Osteoblast (primary cell): ENCODE data around the gene FOXO3. TPM values are rescaled to one million over a fixed set of nuclear protein-coding genes. Genes with fewer than 3 reads are reported as not detected.
A peak's percentile ranks its signal among the peaks of the same experiment; 100 is the strongest.

Experiments used
- DNase-seq: peaks from one replicate; pipeline ENCODE4 v3.0.0; 2011; ENCODE audit warnings: low spot score, mixed read lengths; ENCODE audit not compliant: insufficient read length; ENCODE audit errors: missing footprints
- H2AFZ ChIP-seq: 2 replicates; pipeline ENCODE4 v1.6.0; 2011; ENCODE audit warnings: mild to moderate bottlenecking, low read length
- H3K27ac ChIP-seq: 2 replicates; pipeline ENCODE4 v1.5.1; 2011; ENCODE audit warnings: mild to moderate bottlenecking, low read depth, low read length, moderate library complexity
- H3K27me3 ChIP-seq: 2 replicates; pipeline ENCODE4 v1.6.0; 2012; ENCODE audit warnings: mild to moderate bottlenecking, control low read depth, inconsistent platforms, low read length, moderate library complexity; ENCODE audit not compliant: insufficient read depth
- H3K36me3 ChIP-seq: 2 replicates; pipeline ENCODE4 v1.5.1; 2011; ENCODE audit warnings: mild to moderate bottlenecking, low read length, control low read depth, moderate library complexity; ENCODE audit not compliant: insufficient read depth
- H3K4me1 ChIP-seq: 2 replicates; pipeline ENCODE4 v1.5.1; 2011; ENCODE audit warnings: mild to moderate bottlenecking, low read length, control low read depth, moderate library complexity; ENCODE audit not compliant: insufficient read depth
- H3K4me2 ChIP-seq: 2 replicates; pipeline ENCODE4 v1.6.0; 2011; ENCODE audit warnings: mild to moderate bottlenecking, low read length; ENCODE audit not compliant: insufficient read depth
- H3K4me3 ChIP-seq: fragments of 200-600 bp; sonication (generic); 3 replicates; pipeline ENCODE4 v1.5.1; 2012; ENCODE audit warnings: mild to moderate bottlenecking, low read length, inconsistent platforms; ENCODE audit not compliant: insufficient read depth
- H3K79me2 ChIP-seq: 2 replicates; pipeline ENCODE4 v1.6.0; 2012; ENCODE audit warnings: mild to moderate bottlenecking, low read length, control low read depth, inconsistent platforms; ENCODE audit not compliant: insufficient read depth
- H3K9me3 ChIP-seq: 2 replicates; pipeline ENCODE4 v1.5.1; 2011; ENCODE audit warnings: low read depth, low read length, control low read depth
- H4K20me1 ChIP-seq: 2 replicates; pipeline ENCODE4 v1.6.0; 2012; ENCODE audit warnings: mild to moderate bottlenecking, low read length, control low read depth; ENCODE audit not compliant: insufficient read depth
- total RNA-seq: library from RNA; depleted of rRNA; stranded (reverse); fragments of >200 nt; gene quantifications from 2 replicates; pipeline ENCODE4 v1.2.3, GENCODE V29; 2012
- TF ChIP-seq, protein P1 (sequence below): IDR thresholded peaks from 2 replicates; pipeline ENCODE4 v1.5.1; 2011; ENCODE audit warnings: mild to moderate bottlenecking, low read depth, low read length, moderate library complexity; ENCODE audit errors: extremely low read depth

FOXO3 gene
- total RNA-seq, 1 donor = 53.2 TPM

DNA sequence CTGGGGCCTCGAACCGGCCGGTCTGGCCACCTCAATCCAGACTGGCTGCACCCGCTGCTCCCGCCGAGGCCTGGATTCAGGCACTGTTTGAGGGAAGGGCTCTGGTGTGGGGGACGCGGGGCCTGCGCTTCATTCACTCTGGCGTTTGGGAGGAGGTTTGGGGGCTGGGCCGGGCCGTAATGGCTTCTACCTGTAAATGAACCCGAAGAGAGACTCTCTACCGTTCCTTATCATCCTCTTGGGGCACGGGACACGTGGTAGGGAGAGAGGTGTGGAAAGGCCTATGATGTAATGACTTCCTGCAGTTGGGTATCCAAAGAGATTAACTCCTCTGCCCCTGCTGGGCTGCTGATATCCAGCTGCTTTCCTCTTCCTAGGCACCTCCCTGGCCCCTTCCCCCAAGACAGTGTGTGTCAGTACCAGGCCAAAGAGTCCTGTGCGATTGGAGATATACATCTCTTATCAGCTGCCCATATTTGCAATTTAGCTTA, 1.8 kb downstream of the FOXO3 start:
- Histone ChIP-seq H3K36me3 (peaks cover 8% of the 10 kb centered on the region), H3K4me1 (peaks cover 42% of the 10 kb centered on the region), H3K27ac (peak overlapping the region; percentile 87), H3K79me2 (peaks cover 46% of the 10 kb centered on the region), H3K4me3 (peak overlapping the region; percentile 97), H2AFZ (peak overlapping the region; percentile 32), H3K27me3 (no peaks in the 10 kb centered on the region), H4K20me1 (peaks cover 30% of the 10 kb centered on the region), H3K4me2 (peak overlapping the region; percentile 89), H3K9me3 (no peaks in the 10 kb centered on the region)
- peak; percentile 95 for DNase-seq
- TF ChIP-seq, protein P1, sequence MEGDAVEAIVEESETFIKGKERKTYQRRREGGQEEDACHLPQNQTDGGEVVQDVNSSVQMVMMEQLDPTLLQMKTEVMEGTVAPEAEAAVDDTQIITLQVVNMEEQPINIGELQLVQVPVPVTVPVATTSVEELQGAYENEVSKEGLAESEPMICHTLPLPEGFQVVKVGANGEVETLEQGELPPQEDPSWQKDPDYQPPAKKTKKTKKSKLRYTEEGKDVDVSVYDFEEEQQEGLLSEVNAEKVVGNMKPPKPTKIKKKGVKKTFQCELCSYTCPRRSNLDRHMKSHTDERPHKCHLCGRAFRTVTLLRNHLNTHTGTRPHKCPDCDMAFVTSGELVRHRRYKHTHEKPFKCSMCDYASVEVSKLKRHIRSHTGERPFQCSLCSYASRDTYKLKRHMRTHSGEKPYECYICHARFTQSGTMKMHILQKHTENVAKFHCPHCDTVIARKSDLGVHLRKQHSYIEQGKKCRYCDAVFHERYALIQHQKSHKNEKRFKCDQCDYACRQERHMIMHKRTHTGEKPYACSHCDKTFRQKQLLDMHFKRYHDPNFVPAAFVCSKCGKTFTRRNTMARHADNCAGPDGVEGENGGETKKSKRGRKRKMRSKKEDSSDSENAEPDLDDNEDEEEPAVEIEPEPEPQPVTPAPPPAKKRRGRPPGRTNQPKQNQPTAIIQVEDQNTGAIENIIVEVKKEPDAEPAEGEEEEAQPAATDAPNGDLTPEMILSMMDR = no peak

DNA sequence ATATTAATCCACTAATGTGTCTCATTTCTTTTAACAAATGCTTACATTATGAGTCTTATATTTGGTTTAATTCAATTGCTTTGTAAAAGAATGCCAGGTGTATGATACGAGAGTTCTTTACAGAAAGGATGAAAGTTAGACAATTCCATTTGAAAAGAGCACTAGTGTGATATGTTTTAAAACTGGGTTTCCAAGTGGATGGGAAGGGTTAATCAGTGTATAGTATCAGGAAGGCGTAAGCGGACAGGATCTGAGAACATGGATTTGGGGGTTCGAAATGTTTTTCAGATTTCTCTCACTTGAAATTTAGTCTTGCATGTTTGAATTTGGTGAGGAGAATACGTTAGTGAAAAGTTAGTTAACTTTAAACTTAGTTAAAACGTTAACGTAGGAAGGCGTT, 2.6 kb downstream of the FOXO3 start:
- no peaks in the 10 kb centered on the region for H3K27me3 ChIP-seq
- TF ChIP-seq, protein P1 = no peak
- peak overlapping the region; percentile 89 for H3K4me2 ChIP-seq
- no peak overlapping the region for H2AFZ ChIP-seq
- peak overlapping the region; percentile 97 for H3K4me3 ChIP-seq
- peaks cover 8% of the 10 kb centered on the region for H3K36me3 ChIP-seq
- H3K4me1 ChIP-seq = peaks cover 42% of the 10 kb centered on the region
- no peak for DNase-seq
- H3K9me3 ChIP-seq = no peaks in the 10 kb centered on the region
- peak overlapping the region; percentile 87 for H3K27ac ChIP-seq
- H3K79me2 ChIP-seq = peaks cover 53% of the 10 kb centered on the region
- H4K20me1 ChIP-seq = peaks cover 30% of the 10 kb centered on the region

DNA sequence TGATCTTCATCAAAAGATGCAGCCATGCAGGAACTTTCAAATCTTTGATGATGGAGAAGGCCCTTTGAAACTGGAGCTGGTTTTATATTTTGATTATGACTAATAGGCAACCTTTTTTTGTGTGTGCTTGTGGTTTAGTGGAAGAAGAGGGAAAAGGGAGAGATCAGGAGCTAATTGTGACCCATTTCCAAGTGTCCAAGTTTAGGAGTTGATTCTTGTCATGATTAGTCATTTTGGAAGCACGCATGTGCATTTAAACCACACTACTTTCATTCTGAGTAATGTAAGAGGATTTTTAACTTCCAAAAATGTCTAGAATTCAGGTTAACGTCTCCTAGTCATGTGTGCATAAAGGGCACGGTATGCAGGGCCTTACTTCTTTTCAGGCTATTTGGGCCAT, 3.5 kb downstream of the FOXO3 start:
- Histone ChIP-seq H2AFZ (no peak overlapping the region), H3K27me3 (no peaks in the 10 kb centered on the region), H4K20me1 (peaks cover 37% of the 10 kb centered on the region), H3K27ac (peak overlapping the region; percentile 87), H3K36me3 (peaks cover 15% of the 10 kb centered on the region), H3K4me3 (peak overlapping the region; percentile 38), H3K9me3 (no peaks in the 10 kb centered on the region), H3K4me2 (peak overlapping the region; percentile 89), H3K4me1 (peaks cover 42% of the 10 kb centered on the region), H3K79me2 (peaks cover 62% of the 10 kb centered on the region)
- DNase-seq = peak; percentile 95
- TF ChIP-seq, protein P1 = no peak

DNA sequence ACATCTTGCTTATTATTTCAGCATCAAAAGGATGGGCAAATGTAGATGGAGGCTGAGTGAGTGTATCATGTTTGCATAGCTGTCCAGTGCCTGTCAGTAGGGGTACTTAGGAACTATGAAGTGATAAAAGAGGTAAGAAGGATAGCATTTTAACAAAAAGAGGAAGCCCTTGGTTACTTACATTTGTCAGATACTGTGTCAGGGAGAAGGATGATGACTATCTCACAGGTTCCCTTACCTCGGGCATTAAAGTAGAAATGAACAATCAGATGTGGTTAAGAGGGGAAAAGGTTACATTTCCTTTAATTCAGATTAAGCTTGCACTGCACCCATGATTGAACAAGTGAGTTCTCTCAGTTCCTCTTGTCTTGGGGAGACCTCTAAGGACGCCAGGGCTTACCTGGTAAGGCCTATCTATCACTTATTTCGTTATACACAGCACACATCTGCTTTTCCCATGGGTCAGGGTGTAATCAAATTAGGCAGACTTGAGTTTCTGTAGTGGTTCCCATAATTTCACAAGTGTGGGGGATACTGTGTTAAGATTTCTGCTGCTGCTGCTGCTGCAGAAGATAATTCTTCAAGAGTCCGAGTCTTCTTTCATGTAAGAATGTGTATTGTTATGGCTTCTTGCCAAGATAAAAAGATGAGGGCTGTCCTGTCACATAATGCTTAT, 4.5 kb downstream of the FOXO3 start:
- peaks cover 42% of the 10 kb centered on the region for H3K4me1 ChIP-seq
- no peak overlapping the region for H2AFZ ChIP-seq
- H3K27me3 ChIP-seq = no peaks in the 10 kb centered on the region
- H3K36me3 ChIP-seq = peaks cover 22% of the 10 kb centered on the region
- peak overlapping the region; percentile 89 for H3K4me2 ChIP-seq
- DNase-seq = no peak
- H3K79me2 ChIP-seq = peaks cover 73% of the 10 kb centered on the region
- H4K20me1 ChIP-seq = peaks cover 40% of the 10 kb centered on the region
- no peaks in the 10 kb centered on the region for H3K9me3 ChIP-seq
- TF ChIP-seq, protein P1 = no peak
- peak overlapping the region; percentile 1 for H3K4me3 ChIP-seq
- peak overlapping the region; percentile 87 for H3K27ac ChIP-seq
